Neural crest cell (in vitro differentiated cells): ENCODE results near the gene BRCA1. TPM values are rescaled to one million over a fixed set of nuclear protein-coding genes. Genes with fewer than 3 reads are reported as not detected.

Source experiments
- DNase-seq: peaks from one replicate; pipeline ENCODE4 v3.0.0; 2021; ENCODE audit warnings: low read depth, mixed read lengths, low spot score
- H3K27ac Mint-ChIP-seq: one replicate; pipeline ENCODE4 v1.8.0; 2021; ENCODE audit warnings: mild to moderate bottlenecking, mixed read lengths; ENCODE audit not compliant: unreplicated experiment
- H3K27me3 Mint-ChIP-seq: 2 replicates; pipeline ENCODE4 v1.8.0; 2021; ENCODE audit warnings: low read depth, mild to moderate bottlenecking, mixed read lengths
- H3K36me3 Mint-ChIP-seq: 2 replicates; pipeline ENCODE4 v1.8.0; 2021; ENCODE audit warnings: low read depth, mild to moderate bottlenecking, mixed read lengths
- H3K4me1 Mint-ChIP-seq: 2 replicates; pipeline ENCODE4 v1.8.0; 2021; ENCODE audit warnings: mixed read lengths
- H3K4me3 Mint-ChIP-seq: one replicate; pipeline ENCODE4 v1.8.0; 2021; ENCODE audit warnings: mild to moderate bottlenecking, mixed read lengths
- H3K9me3 Mint-ChIP-seq: 2 replicates; pipeline ENCODE4 v1.8.0; 2021; ENCODE audit warnings: mixed read lengths
- CTCF ChIP-seq: fragments of 200-600 bp; sonication (generic); conservative IDR thresholded peaks from 2 replicates; pipeline ENCODE4 v1.5.0; 2021; ENCODE audit warnings: antibody characterized with exemption, mild to moderate bottlenecking
- total RNA-seq: library from RNA; stranded (reverse); gene quantifications from 2 replicates; pipeline ENCODE4 v1.2.1, GENCODE V29; 2021

Gene BRCA1
- total RNA-seq, 1 donor from 2014 or later = 62.4 TPM

GRCh38 chr17:42999003-42999525 is 126.1 kb downstream of the BRCA1 start:
- H3K27ac Mint-ChIP-seq = peak overlapping the region; percentile 100
- H3K36me3 Mint-ChIP-seq = peaks cover 10% of the 10 kb centered on the region
- H3K27me3 Mint-ChIP-seq = no peaks in the 10 kb centered on the region
- no peaks in the 10 kb centered on the region for H3K9me3 Mint-ChIP-seq
- no peak for TF ChIP-seq CTCF
- peaks cover 30% of the 10 kb centered on the region for H3K4me1 Mint-ChIP-seq
- H3K4me3 Mint-ChIP-seq = peak overlapping the region; percentile 96
- DNase-seq = no peak

- TF ChIP-seq CTCF = peak; percentile 83
- Mint-ChIP-seq H3K27ac (peak within 1 kb of the TSS; percentile 100), H3K36me3 (peaks cover 4% of the 10 kb centered on the region), H3K4me1 (peaks cover 30% of the 10 kb centered on the region), H3K9me3 (no peaks in the 10 kb centered on the region), H3K27me3 (no peaks in the 10 kb centered on the region), H3K4me3 (peak within 1 kb of the TSS; percentile 96)
- DNase-seq = peak; percentile 93
Measured at GRCh38 chr17:42997984-42998938, 126.9 kb downstream of the BRCA1 start, which contains the start of gene RPL27. Gene RPL27 (plus strand): TSS chr17:42998419. CDS start chr17:42998751, 332 bp downstream.

- Mint-ChIP-seq H3K4me3 (peak overlapping the region; percentile 96), H3K4me1 (peaks cover 30% of the 10 kb centered on the region), H3K36me3 (peaks cover 3% of the 10 kb centered on the region), H3K27ac (peak overlapping the region; percentile 0), H3K9me3 (no peaks in the 10 kb centered on the region), H3K27me3 (no peaks in the 10 kb centered on the region)
- TF ChIP-seq CTCF = no peak
- no peak for DNase-seq
Measured at GRCh38 chr17:42997390-42997983, 127.7 kb downstream of the BRCA1 start.

Other genes starting within 250 kb of the BRCA1 start
- gene G6PC1, start 224.6 kb downstream of the BRCA1 start, total RNA-seq = not detected in 2 replicates
- 61.6 and 65.6 TPM in 2 replicates for gene AARSD1, start 160.9 kb downstream of the BRCA1 start, total RNA-seq
- 3.4 and 3.5 TPM in 2 replicates for gene PTGES3L, start 145.3 kb downstream of the BRCA1 start, total RNA-seq
- gene RUNDC1, start 144.8 kb downstream of the BRCA1 start, total RNA-seq = 15.9 and 16.5 TPM in 2 replicates
- gene RPL27, start 126.9 kb downstream of the BRCA1 start, total RNA-seq = 1,045 and 1,183 TPM in 2 replicates
- 0.91 and 1.3 TPM in 2 replicates for gene IFI35, start 118.6 kb downstream of the BRCA1 start, total RNA-seq
- 112 and 115 TPM in 2 replicates for gene VAT1, start 103.0 kb downstream of the BRCA1 start, total RNA-seq
- gene RND2, start 100.1 kb downstream of the BRCA1 start, total RNA-seq = 15.3 and 17.8 TPM in 2 replicates
- 33.2 and 33.7 TPM in 2 replicates for gene NBR1, start 45.9 kb upstream of the BRCA1 start, total RNA-seq
- 4.6 and 5.8 TPM in 2 replicates for gene TMEM106A, start 86.5 kb upstream of the BRCA1 start, total RNA-seq
- gene CCDC200, start 103.3 kb upstream of the BRCA1 start, total RNA-seq = not detected in 2 replicates
- gene RNU2-1, start 108.6 kb upstream of the BRCA1 start, total RNA-seq = 6,904 and 8,313 TPM in 2 replicates